ENCODE results near the gene FAM131A.
"Not testable (repeated sequence)": the region's sequence is repeated elsewhere in the genome, so short reads cannot be mapped to it uniquely, and the experiment has no call there.

GRCh38 chr3:184339451-184340135 is 2.2 kb downstream of the FAM131A start:
- TF ChIP-seq CTCF (IDR thresholded peaks at IDR 0.05; ENCODE audit: insufficient read depth, low read length, poor library complexity, severe bottlenecking); EZH2phosphoT487 (conservative IDR thresholded peaks at IDR 0.05; ENCODE audit: low read length): not testable (repeated sequence)

All from SU-DHL-6 (cell line).